Ishikawa (cell line): ENCODE results near the gene BRI3.
A peak's percentile ranks its signal among the peaks of the same experiment; 100 is the strongest.

Source experiments
- CEBPB ChIP-seq: IDR thresholded peaks from 2 replicates; pipeline ENCODE4 v1.6.1; 2012
- CREB1 ChIP-seq: IDR thresholded peaks from 2 replicates; pipeline ENCODE4 v1.6.1; 2012; ENCODE audit warnings: low read depth
- EGR1 ChIP-seq: IDR thresholded peaks from 2 replicates; pipeline ENCODE4 v1.6.1; 2012
- EP300 ChIP-seq: IDR thresholded peaks from 2 replicates; pipeline ENCODE4 v1.6.1; 2012; ENCODE audit warnings: borderline replicate concordance
- FOXM1 ChIP-seq: IDR thresholded peaks from 2 replicates; pipeline ENCODE4 v1.6.1; 2012; ENCODE audit warnings: low read depth, borderline replicate concordance
- MAX ChIP-seq: IDR thresholded peaks from 2 replicates; pipeline ENCODE4 v1.6.1; 2012
- NFIC ChIP-seq: IDR thresholded peaks from 2 replicates; pipeline ENCODE4 v1.6.1; 2012
- RAD21 ChIP-seq: IDR thresholded peaks from 2 replicates; pipeline ENCODE4 v1.6.1; 2012; ENCODE audit warnings: low read depth
- REST ChIP-seq: IDR thresholded peaks from 2 replicates; pipeline ENCODE4 v1.6.1; 2012; ENCODE audit warnings: low read depth, mild to moderate bottlenecking
- TAF1 ChIP-seq: IDR thresholded peaks from 2 replicates; pipeline ENCODE4 v1.6.1; 2012; ENCODE audit warnings: low read depth, mild to moderate bottlenecking
- TCF12 ChIP-seq: IDR thresholded peaks from 2 replicates; pipeline ENCODE4 v1.6.1; 2012; ENCODE audit warnings: low read depth
- TEAD4 ChIP-seq: IDR thresholded peaks from 2 replicates; pipeline ENCODE4 v1.6.1; 2012
- USF1 ChIP-seq: IDR thresholded peaks from 2 replicates; pipeline ENCODE4 v1.6.1; 2012
- YY1 ChIP-seq: IDR thresholded peaks from 2 replicates; pipeline ENCODE4 v1.6.1; 2012; ENCODE audit warnings: low read depth
- ZBTB7A ChIP-seq: IDR thresholded peaks from 2 replicates; pipeline ENCODE4 v1.6.1; 2012; ENCODE audit warnings: low read depth

Gene BRI3

GRCh38 chr7:98252425-98253054 lies 28.9 kb upstream of the BRI3 start:
- TF ChIP-seq FOXM1 (no peak), ZBTB7A (0 out of 2 replicates have a peak, but pooled peaks have one; percentile 20), TAF1 (peak; percentile 1; the same call in 1 of the 2 replicates), TCF12 (no peak)

- TF ChIP-seq FOXM1 (no peak), EP300 (no peak), YY1 (no peak), EGR1 (no peak), CEBPB (no peak), MAX (no peak), RAD21 (no peak), CREB1 (no peak), REST (no peak), TCF12 (no peak), NFIC (no peak), TEAD4 (no peak), USF1 (no peak), ZBTB7A (no peak), TAF1 (no peak)
These were observed 27.0 kb upstream of the BRI3 start for GRCh38 chr7:98254516-98254915.

- TF ChIP-seq USF1 = no peak
These were observed 26.4 kb upstream of the BRI3 start for GRCh38 chr7:98254951-98255610.

- TF ChIP-seq EP300 = no peak
- TF ChIP-seq REST = no peak
- TF ChIP-seq YY1 = no peak
- TF ChIP-seq EGR1 = no peak
- no peak for TF ChIP-seq CEBPB
- TF ChIP-seq ZBTB7A = no peak
- no peak for TF ChIP-seq FOXM1
- no peak for TF ChIP-seq TCF12
- TF ChIP-seq USF1 = no peak
- no peak for TF ChIP-seq TEAD4
- no peak for TF ChIP-seq CREB1
- TF ChIP-seq TAF1 = no peak
- TF ChIP-seq NFIC = no peak
- no peak for TF ChIP-seq MAX
- TF ChIP-seq RAD21 = no peak
These were observed 25.1 kb upstream of the BRI3 start for GRCh38 chr7:98256431-98256830.

- TF ChIP-seq TEAD4 (no peak), CEBPB (no peak), TAF1 (no peak), REST (no peak), NFIC (no peak), EGR1 (no peak), TCF12 (no peak), YY1 (no peak), RAD21 (no peak), MAX (no peak), USF1 (no peak)
These were observed 23.8 kb upstream of the BRI3 start for GRCh38 chr7:98257701-98258100.
